Epithelial cell of proximal tubule (primary cell): ENCODE data around the gene MALSU1. TPM values are rescaled to one million over a fixed set of nuclear protein-coding genes. Genes with fewer than 3 reads are reported as not detected.

ENCODE experiments used
- DNase-seq: peaks from one replicate; pipeline ENCODE4 v3.0.0-alpha.2; 2011; ENCODE audit warnings: low read depth
- H3K4me3 ChIP-seq: 2 replicates; pipeline ENCODE4 v1.5.1; 2011; ENCODE audit warnings: low read depth, mild to moderate bottlenecking, low read length
- CTCF ChIP-seq: conservative IDR thresholded peaks from 2 replicates; pipeline ENCODE4 v1.5.1; 2012; ENCODE audit warnings: low read depth, mild to moderate bottlenecking, low read length
- total RNA-seq: library from RNA; depleted of rRNA; stranded (reverse); fragments of >200 nt; gene quantifications from 2 replicates; pipeline ENCODE4 v1.2.3, GENCODE V29; 2015

The MALSU1 gene
- total RNA-seq, 1 donor from 2014 or later, result 97.4 TPM

- no peak overlapping the region for H3K4me3 ChIP-seq
- no peak for TF ChIP-seq CTCF
- no peak for DNase-seq
Measured at GRCh38 chr7:23275912-23276311, 23.2 kb upstream of the MALSU1 start.

DNA sequence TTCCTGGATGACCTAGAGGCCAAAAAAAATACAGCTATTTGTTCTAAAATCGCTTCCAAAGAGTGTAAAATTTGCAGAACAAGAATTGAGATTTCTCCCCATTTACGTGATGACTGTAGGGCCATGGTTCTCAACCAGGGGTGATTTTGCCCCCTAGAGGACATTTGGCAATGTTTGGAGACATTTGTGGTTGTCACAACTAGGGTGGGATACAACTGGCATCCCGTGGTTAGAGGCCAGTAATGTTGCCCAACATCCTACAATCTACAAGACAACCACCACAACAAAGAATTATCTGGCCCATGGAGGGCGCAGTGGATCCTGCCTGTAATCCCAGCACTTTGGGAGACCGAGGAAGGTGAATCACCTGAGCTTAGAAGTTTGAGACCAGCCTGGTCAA lies 22.8 kb upstream of the MALSU1 start:
- no peak for DNase-seq
- no peak overlapping the region for H3K4me3 ChIP-seq
- TF ChIP-seq CTCF, result peak; percentile 26

DNA sequence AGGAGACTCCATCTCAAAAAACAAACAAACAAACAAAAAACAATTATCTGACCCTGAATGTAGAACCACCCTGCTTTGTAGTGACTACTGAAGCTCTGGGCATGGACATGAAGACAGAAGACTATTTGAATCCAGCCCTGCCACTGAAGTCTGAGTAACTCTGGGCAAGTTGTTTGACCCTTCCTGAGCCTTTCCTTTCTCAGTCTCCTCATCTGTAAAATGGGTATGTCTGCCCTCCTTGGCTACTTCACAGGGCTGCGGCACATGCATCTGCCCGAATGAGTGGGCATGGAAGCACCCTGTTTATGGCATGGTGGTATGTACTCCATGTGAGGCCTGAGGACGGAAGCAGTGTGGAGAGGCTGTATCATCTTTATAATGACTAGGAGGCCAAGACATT lies 22.2 kb upstream of the MALSU1 start:
- no peak overlapping the region for H3K4me3 ChIP-seq
- DNase-seq, result no peak
- TF ChIP-seq CTCF, result no peak

- DNase-seq, result no peak
- H3K4me3 ChIP-seq, result no peak overlapping the region
Measured at GRCh38 chr7:23277359-23277989, 21.7 kb upstream of the MALSU1 start.

GRCh38 chr7:23279819-23280525 lies 19.2 kb upstream of the MALSU1 start:
- no peak for DNase-seq
- TF ChIP-seq CTCF, result no peak
- no peak overlapping the region for H3K4me3 ChIP-seq

More at GRCh38 chr7:23277359-23277989, 21.7 kb upstream of the MALSU1 start:
- TF ChIP-seq CTCF, result peak; percentile 94

DNA sequence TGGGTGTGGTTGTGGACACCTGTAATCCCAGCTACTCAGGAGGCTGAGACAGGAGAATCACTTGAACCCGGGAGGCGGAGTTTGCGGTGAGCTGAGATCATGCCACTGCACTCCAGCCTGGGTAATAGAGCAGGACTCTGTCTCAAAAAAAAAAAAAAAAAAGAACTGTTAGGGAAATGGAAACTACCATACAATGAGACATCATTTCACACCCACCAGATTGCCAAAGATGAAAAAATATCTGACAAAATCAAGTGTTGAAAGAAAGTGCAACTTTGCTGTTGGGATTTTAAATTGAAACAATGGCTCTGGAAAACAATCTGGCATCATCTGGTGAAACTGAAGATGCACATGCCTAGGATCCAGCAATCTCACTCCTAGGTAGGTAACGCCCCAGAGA lies 16.1 kb upstream of the MALSU1 start:
- H3K4me3 ChIP-seq, result no peak overlapping the region
- DNase-seq, result no peak
- no peak for TF ChIP-seq CTCF

GRCh38 chr7:23284871-23285270 lies 14.3 kb upstream of the MALSU1 start:
- TF ChIP-seq CTCF, result no peak
- no peak for DNase-seq
- H3K4me3 ChIP-seq, result no peak overlapping the region
